Upper lobe of left lung (tissue), 6 donors: ENCODE measurements around the gene GPR17. TPM values are rescaled to one million over a fixed set of nuclear protein-coding genes. Genes with fewer than 3 reads are reported as not detected.
A peak's percentile ranks its signal among the peaks of the same experiment; 100 is the strongest.

Experiments
- ATAC-seq, 2 donors: fragments of 200-7000 bp; cut with Tn5 transposase; one replicate each; pipeline ENCODE4 v1.9.1; 2022; ENCODE audit warnings: mild to moderate bottlenecking in 2 of 2, moderate library complexity in 2 of 2; ENCODE audit not compliant: low FRiP score in 2 of 2
- DNase-seq, 2 donors: peaks; one replicate each; pipeline ENCODE4 v3.0.0-alpha.2; 2019 to 2020
- H3K27ac ChIP-seq, 4 donors: fragments of 200-600 bp; sonication (generic); one replicate each; pipeline ENCODE4 v1.5.1; 2016 to 2019
- H3K27me3 ChIP-seq, 4 donors: fragments of 200-600 bp; sonication (generic); one replicate each; pipeline ENCODE4 v1.5.1; 2017 to 2019
- H3K36me3 ChIP-seq, 4 donors: fragments of 200-600 bp; sonication (generic); one replicate each; pipeline ENCODE4 v1.5.1; 2016 to 2019
- H3K4me1 ChIP-seq, 4 donors: fragments of 200-600 bp; sonication (generic); one replicate each; pipeline ENCODE4 v1.5.1; 2018 to 2019
- H3K4me3 ChIP-seq, 4 donors: fragments of 200-600 bp; sonication (generic); one replicate each; pipeline ENCODE4 v1.5.1; 2017 to 2019; ENCODE audit warnings: mild to moderate bottlenecking in 2 of 4, moderate library complexity in 1 of 4
- H3K9me3 ChIP-seq, 4 donors: fragments of 200-600 bp; sonication (generic); one replicate each; pipeline ENCODE4 v1.5.1; 2018 to 2019
- CTCF ChIP-seq, 6 experiments: fragments of 450-650 bp in 4 of 6; fragments of 200-600 bp in 2 of 6; sonication (generic) in 2 of 6; IDR thresholded peaks; one replicate each; pipeline ENCODE4 v1.5.1; 2016 to 2019; ENCODE audit warnings: antibody characterized with exemption in 6 of 6
- EP300 ChIP-seq, 4 donors: sonication (generic); formaldehyde crosslinking; IDR thresholded peaks; one replicate each; pipeline ENCODE4 v1.5.1; 2017; ENCODE audit warnings: antibody characterized with exemption in 4 of 4, control low read depth in 2 of 4
- POLR2A ChIP-seq, 4 donors: fragments of 450-650 bp; IDR thresholded peaks; one replicate each; pipeline ENCODE4 v1.5.1; 2016 to 2017; ENCODE audit warnings: antibody characterized with exemption in 4 of 4, mild to moderate bottlenecking in 2 of 4
- POLR2AphosphoS5 ChIP-seq, 2 donors: sonication (generic); formaldehyde crosslinking; IDR thresholded peaks; one replicate each; pipeline ENCODE4 v1.5.1; 2017; ENCODE audit warnings: antibody characterized with exemption in 2 of 2
- WGBS, 2 donors: methylation state at CpG; one replicate each; pipeline ENCODE4 v1.1.5; 2017 to 2018; 5-methylcytosine and 5-hydroxymethylcytosine counted together
- total RNA-seq, 6 donors: library from RNA; depleted of rRNA in 4 of 6; stranded (reverse); fragments of >200 nt in 4 of 6; gene quantifications; one replicate each; pipeline versions ENCODE4 v1.1.0 to v1.2.1, GENCODE V29; 2016 to 2021
- donor health status: DM: no; HTN: no; CAD: no; lungs with moderate emphysema.
- donor health status: DM: no; HTN: yes; CAD: no; lungs with severe emphysema.

The GPR17 gene
- total RNA-seq, 6 donors from 2014 or later: 0.17 to 0.46 (median 0.24) TPM; not detected in 3

DNA sequence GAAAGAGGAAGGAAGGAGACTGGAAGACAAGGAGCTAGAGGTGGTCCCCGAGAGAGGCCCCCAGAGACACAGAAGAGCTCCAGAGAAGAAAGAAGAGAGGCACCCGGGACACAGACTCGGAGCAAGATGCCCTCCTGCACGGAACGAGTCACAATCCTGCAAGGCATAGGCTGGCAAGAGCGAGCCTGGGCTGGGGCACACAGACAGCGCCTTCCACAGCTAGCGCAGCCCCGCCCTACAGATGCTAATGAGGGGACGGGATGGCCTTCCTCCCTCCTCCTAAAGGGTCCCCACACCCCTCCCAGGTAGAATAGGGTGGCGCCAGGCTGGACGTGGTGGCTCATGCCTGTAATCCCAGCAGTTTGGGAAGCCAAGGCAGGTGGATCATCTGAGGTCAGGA, 19.8 kb upstream of the GPR17 start:
- no peak overlapping the region for H3K4me3 ChIP-seq
- no peaks in the 10 kb centered on the region for H3K9me3 ChIP-seq
- no peaks in the 10 kb centered on the region for H3K27me3 ChIP-seq
- peaks cover 8 to 16% (median 10%) of the 10 kb centered on the region in 4 donors for H3K4me1 ChIP-seq
- WGBS, 2 donors: 39 to 58% methylated on average over 6 to 12 of the region's 12 CpGs
- no peak overlapping the region for H3K27ac ChIP-seq
- no peaks in the 10 kb centered on the region for H3K36me3 ChIP-seq
- TF ChIP-seq EP300 (IDR thresholded peaks at IDR 0.05) (no peak), POLR2A (IDR thresholded peaks at IDR 0.05) (no peak), CTCF (IDR thresholded peaks at IDR 0.05) (no peak), POLR2AphosphoS5 (IDR thresholded peaks at IDR 0.05) (no peak)
- no peak for DNase-seq
- no peak for ATAC-seq

- 91 to 92% methylated on average over 18 to 28 of the region's 28 CpGs for WGBS, 2 donors
- Histone ChIP-seq H3K27ac (no peak overlapping the region), H3K27me3 (no peaks in the 10 kb centered on the region), H3K9me3 (no peaks in the 10 kb centered on the region), H3K4me1 (peaks cover 8 to 21% (median 14%) of the 10 kb centered on the region in 4 donors), H3K4me3 (no peak overlapping the region), H3K36me3 (no peaks in the 10 kb centered on the region)
- DNase-seq: peak in 1 of 2 donors; percentile 71
- ATAC-seq: no peak
- TF ChIP-seq CTCF (IDR thresholded peaks at IDR 0.05) (no peak), POLR2A (IDR thresholded peaks at IDR 0.05) (no peak), EP300 (IDR thresholded peaks at IDR 0.05) (no peak), POLR2AphosphoS5 (IDR thresholded peaks at IDR 0.05) (no peak)
Observed at GRCh38 chr2:127626917-127627739, 18.8 kb upstream of the GPR17 start.

DNA sequence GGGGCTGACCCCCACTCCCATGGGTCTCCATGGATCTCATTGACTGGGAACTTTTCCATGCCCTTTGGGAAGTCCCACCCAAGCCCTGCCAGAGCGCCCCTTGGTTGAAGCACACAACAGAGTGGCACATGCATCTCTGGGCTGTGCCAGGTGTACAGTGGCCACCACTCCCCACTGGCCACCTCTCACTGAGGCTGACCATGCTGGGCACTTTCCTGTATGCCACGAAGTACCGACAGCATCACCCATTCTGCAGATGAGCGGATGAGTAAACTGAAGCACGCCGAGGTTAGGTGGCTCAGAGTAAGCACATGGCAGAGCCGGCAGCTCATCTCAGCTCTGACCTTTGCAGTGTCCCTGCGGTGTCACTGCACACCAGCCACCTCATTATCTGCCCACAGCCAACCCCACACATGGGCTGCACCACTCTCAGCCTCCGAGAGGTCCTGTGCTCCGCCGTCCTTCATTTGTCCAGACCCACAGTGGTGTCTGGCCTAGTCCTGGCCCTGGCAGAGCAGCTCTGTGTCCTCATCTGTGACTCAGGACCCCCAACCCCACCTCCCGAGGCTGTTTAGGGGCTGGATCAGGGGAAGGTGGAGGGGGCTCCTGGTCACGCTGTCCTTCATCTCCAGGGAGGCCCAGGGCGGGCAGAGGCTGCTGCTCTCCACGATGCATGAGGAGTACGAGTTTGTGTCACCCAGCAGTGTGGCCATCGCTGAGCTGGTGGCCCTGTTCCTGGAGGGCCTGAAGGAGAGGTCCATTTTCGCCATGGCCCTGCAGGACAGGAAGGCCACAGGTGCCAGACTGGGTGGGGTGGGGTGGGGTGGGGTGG, 18.0 kb upstream of the GPR17 start:
- Histone ChIP-seq H3K9me3 (no peaks in the 10 kb centered on the region), H3K36me3 (no peaks in the 10 kb centered on the region), H3K27me3 (no peaks in the 10 kb centered on the region), H3K27ac (no peak overlapping the region), H3K4me1 (peaks cover 8 to 28% (median 15%) of the 10 kb centered on the region in 4 donors), H3K4me3 (no peak overlapping the region)
- DNase-seq (peak in 1 of 2 donors; percentile 45), ATAC-seq (no peak)
- 33 to 85% methylated on average over 1 to 17 of the region's 18 CpGs for WGBS, 2 donors
- TF ChIP-seq POLR2A (IDR thresholded peaks at IDR 0.05) (no peak), CTCF (IDR thresholded peaks at IDR 0.05) (no peak), EP300 (IDR thresholded peaks at IDR 0.05) (no peak), POLR2AphosphoS5 (IDR thresholded peaks at IDR 0.05) (no peak)

DNA sequence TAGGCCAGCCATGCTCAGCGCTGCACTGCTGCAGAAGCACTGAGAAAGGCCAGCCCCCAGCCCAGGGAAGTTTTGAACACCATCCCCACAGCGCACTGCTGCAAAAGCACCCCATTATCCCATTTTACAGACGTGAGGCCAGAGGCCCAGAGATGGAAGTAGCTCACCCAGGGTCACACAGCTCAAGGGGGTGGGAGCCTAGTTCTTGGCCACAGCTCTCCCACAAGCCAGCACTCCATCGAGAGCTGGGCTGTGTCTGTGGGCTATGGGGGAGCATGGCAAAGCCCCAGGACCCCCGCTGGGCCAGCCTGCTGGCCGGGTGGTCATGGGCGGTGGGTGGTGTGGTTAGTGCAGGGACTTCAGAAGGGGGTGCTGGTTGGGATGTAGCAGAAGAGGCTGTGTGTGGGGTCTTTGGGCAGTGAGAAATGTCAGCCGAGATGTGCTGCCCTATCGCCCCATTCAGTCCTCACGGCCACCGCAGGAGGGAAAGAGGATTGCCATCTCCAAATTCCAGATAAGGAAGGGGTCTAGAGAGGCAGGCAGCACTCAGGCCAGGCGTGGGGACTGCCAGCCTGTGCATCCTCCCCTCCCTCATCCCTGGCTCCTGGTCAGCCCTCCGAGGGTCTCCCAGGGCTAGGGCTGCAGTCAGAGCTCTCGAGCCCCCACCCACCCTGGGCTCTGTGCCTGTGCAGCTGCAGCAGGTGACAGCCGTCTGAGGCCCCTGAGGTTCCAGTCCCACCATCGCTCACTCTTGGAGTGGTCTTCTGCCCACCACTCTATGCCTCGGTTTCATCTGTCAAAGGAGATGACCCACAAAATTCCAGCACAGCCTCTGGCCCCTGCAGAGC, 17.0 kb upstream of the GPR17 start:
- TF ChIP-seq CTCF (IDR thresholded peaks at IDR 0.05) (peak in 1 of 6 experiments; percentile 6), EP300 (IDR thresholded peaks at IDR 0.05) (no peak), POLR2A (IDR thresholded peaks at IDR 0.05) (no peak), POLR2AphosphoS5 (IDR thresholded peaks at IDR 0.05) (no peak)
- Histone ChIP-seq H3K27ac (no peak overlapping the region), H3K27me3 (no peaks in the 10 kb centered on the region), H3K4me1 (peaks cover 17 to 38% (median 24%) of the 10 kb centered on the region in 4 donors), H3K9me3 (no peaks in the 10 kb centered on the region), H3K4me3 (no peak overlapping the region), H3K36me3 (no peaks in the 10 kb centered on the region)
- WGBS, 2 donors: 78 to 82% methylated on average over 10 to 17 of the region's 17 CpGs
- ATAC-seq: no peak
- peak in 1 of 2 donors; percentile 49 for DNase-seq
